Gastroesophageal sphincter (tissue), 3 donors: ENCODE results near the gene TGM3.

Experiments used
- POLR2A ChIP-seq, 2 donors: fragments of 450-650 bp; IDR thresholded peaks; one replicate each; pipeline ENCODE4 v1.6.1; 2017; ENCODE audit warnings: antibody characterized with exemption in 2 of 2, mild to moderate bottlenecking in 2 of 2, moderate library complexity in 1 of 2
- TF ChIP-seq, protein P1 (sequence below), 4 experiments: fragments of 200-600 bp in 2 of 4; fragments of 450-650 bp in 2 of 4; sonication (generic) in 1 of 4; IDR thresholded peaks; one replicate each; pipeline ENCODE4 v1.5.1; 2017 to 2019; ENCODE audit warnings: antibody characterized with exemption in 4 of 4, mild to moderate bottlenecking in 2 of 4, moderate library complexity in 2 of 4

DNA sequence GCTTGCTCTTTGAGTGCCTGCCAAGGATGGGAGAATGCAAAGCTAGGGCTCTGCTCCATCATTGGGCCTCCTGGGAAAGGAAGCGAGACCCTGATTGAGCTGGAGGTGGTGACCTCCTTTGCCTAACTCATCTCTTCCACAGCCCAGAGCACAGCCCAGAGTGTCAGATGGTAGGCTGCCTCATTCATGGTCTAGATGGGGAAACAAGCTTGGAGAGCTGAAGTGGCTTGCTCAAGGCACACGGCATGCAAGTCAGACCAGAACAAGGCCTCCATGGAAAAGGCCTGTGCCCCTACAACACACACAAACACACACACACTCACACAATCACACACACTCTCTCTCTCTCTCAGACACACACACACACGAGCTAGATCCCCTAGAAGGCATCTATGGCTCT lies 17.5 kb downstream of the TGM3 start:
- no peak for TF ChIP-seq POLR2A (IDR thresholded peaks at IDR 0.05)
- TF ChIP-seq, protein P1, sequence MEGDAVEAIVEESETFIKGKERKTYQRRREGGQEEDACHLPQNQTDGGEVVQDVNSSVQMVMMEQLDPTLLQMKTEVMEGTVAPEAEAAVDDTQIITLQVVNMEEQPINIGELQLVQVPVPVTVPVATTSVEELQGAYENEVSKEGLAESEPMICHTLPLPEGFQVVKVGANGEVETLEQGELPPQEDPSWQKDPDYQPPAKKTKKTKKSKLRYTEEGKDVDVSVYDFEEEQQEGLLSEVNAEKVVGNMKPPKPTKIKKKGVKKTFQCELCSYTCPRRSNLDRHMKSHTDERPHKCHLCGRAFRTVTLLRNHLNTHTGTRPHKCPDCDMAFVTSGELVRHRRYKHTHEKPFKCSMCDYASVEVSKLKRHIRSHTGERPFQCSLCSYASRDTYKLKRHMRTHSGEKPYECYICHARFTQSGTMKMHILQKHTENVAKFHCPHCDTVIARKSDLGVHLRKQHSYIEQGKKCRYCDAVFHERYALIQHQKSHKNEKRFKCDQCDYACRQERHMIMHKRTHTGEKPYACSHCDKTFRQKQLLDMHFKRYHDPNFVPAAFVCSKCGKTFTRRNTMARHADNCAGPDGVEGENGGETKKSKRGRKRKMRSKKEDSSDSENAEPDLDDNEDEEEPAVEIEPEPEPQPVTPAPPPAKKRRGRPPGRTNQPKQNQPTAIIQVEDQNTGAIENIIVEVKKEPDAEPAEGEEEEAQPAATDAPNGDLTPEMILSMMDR (IDR thresholded peaks at IDR 0.05): no peak
